Measurements from ENCODE around the gene FAM20A. TPM values are rescaled to one million over a fixed set of nuclear protein-coding genes. Genes with fewer than 3 reads are reported as not detected.
"Not testable (repeated sequence)": the region's sequence is repeated elsewhere in the genome, so short reads cannot be mapped to it uniquely, and the experiment has no call there.

FAM20A gene
- total RNA-seq, 1 experiment from 2014 or later, result 0.02 TPM

- not testable (repeated sequence) for DNase-seq (ENCODE audit: low read depth)
Observed at GRCh38 chr17:68492394-68493054, 108.6 kb downstream of the FAM20A start.

- DNase-seq (ENCODE audit: low read depth), result peak; percentile 43
Observed at GRCh38 chr17:68491381-68492231, 109.6 kb downstream of the FAM20A start.

- DNase-seq (ENCODE audit: low read depth), result no peak
Observed at GRCh38 chr17:68489919-68490318, 111.2 kb downstream of the FAM20A start.

Other genes starting within 250 kb of the FAM20A start
- gene WIPI1, start 143.9 kb downstream of the FAM20A start, total RNA-seq (2014; rRNA removed; shearing (Covaris generic)), result 32.8 and 36.0 TPM in 2 replicates
- gene PRKAR1A, start 88.9 kb downstream of the FAM20A start, total RNA-seq (2014; rRNA removed; shearing (Covaris generic)), result 152 and 182 TPM in 2 replicates